ENCODE measurements around the gene TTLL12.

The TTLL12 gene

DNA sequence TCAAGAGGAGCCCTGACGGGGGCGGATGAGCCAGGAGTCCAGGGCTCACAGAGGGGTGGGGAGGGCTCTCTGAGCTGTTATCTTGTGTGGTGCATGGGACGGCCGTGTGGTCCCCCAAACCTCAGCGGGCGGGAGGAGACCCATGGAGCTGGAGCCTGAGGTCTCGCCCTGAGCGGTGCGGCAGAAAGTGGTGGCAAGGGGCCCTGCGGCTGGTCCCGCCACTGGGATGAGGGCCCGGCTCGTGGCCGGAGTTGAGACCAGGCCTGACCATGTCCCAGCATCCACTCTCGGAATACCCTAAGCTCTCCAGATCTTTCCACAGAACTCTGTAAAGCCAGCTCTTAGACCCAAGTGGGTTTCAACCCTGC is 22.6 kb upstream of the TTLL12 start:
- ATAC-seq: no peak
- no peak for TF ChIP-seq PPARA (CRISPR knock-in tag; IDR thresholded peaks at IDR 0.05; ENCODE audit: borderline replicate concordance)

DNA sequence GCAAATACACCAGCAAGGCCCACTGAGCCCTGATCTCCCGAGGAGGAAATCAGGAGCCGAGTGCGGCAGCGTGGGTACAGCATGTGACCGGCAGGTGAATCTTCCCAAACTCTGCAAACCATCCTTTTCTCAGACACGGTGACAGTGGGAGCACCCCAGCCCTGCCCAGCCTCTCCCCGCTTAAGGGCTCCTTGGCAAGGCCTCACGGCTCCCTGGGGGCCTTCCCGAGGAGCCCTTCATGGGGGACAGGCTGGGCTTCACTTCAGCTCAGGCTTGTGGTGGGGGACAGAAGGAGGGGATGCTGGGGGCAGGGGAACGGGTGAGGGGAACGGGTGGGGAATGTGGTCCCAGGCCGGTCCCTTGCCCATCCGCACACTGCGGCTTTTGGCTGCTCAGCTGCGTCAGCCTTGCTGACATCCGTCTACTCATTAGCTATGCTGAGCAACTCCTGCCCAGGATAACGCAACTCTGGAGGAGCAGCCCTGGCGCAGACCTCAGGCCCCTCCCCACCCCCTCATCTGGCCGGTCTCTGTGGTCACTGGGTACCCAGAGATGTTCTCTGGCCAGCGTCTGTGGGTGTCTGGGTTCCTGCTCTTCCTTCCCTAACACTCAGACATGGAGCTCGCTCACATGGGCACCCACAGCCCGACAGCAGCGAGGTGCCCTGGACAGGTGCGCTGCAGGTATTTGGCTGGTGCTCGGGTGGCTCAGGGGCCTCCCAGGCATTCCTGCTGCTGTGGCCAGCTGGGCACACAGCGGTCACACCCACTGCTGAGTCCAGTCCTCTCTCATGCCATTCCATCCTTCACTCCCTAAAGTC is 22.0 kb upstream of the TTLL12 start:
- TF ChIP-seq ZC3H10 (CRISPR knock-in tag; IDR thresholded peaks at IDR 0.05) (no peak), ZNF70 (CRISPR knock-in tag; IDR thresholded peaks at IDR 0.05) (no peak), ARNTL (CRISPR knock-in tag; IDR thresholded peaks at IDR 0.05; ENCODE audit: borderline replicate concordance, low read depth) (no peak), ZFP3 (CRISPR knock-in tag; IDR thresholded peaks at IDR 0.05) (no peak)
- TF ChIP-seq, protein P1, sequence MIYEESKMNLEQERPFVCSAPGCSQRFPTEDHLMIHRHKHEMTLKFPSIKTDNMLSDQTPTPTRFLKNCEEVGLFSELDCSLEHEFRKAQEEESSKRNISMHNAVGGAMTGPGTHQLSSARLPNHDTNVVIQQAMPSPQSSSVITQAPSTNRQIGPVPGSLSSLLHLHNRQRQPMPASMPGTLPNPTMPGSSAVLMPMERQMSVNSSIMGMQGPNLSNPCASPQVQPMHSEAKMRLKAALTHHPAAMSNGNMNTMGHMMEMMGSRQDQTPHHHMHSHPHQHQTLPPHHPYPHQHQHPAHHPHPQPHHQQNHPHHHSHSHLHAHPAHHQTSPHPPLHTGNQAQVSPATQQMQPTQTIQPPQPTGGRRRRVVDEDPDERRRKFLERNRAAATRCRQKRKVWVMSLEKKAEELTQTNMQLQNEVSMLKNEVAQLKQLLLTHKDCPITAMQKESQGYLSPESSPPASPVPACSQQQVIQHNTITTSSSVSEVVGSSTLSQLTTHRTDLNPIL (CRISPR knock-in tag; IDR thresholded peaks at IDR 0.05; ENCODE audit: low read depth): no peak
- TF ChIP-seq, protein P2, sequence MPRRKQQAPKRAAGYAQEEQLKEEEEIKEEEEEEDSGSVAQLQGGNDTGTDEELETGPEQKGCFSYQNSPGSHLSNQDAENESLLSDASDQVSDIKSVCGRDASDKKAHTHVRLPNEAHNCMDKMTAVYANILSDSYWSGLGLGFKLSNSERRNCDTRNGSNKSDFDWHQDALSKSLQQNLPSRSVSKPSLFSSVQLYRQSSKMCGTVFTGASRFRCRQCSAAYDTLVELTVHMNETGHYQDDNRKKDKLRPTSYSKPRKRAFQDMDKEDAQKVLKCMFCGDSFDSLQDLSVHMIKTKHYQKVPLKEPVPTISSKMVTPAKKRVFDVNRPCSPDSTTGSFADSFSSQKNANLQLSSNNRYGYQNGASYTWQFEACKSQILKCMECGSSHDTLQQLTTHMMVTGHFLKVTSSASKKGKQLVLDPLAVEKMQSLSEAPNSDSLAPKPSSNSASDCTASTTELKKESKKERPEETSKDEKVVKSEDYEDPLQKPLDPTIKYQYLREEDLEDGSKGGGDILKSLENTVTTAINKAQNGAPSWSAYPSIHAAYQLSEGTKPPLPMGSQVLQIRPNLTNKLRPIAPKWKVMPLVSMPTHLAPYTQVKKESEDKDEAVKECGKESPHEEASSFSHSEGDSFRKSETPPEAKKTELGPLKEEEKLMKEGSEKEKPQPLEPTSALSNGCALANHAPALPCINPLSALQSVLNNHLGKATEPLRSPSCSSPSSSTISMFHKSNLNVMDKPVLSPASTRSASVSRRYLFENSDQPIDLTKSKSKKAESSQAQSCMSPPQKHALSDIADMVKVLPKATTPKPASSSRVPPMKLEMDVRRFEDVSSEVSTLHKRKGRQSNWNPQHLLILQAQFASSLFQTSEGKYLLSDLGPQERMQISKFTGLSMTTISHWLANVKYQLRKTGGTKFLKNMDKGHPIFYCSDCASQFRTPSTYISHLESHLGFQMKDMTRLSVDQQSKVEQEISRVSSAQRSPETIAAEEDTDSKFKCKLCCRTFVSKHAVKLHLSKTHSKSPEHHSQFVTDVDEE (CRISPR knock-in tag; IDR thresholded peaks at IDR 0.05): no peak
- TF ChIP-seq, protein P3, sequence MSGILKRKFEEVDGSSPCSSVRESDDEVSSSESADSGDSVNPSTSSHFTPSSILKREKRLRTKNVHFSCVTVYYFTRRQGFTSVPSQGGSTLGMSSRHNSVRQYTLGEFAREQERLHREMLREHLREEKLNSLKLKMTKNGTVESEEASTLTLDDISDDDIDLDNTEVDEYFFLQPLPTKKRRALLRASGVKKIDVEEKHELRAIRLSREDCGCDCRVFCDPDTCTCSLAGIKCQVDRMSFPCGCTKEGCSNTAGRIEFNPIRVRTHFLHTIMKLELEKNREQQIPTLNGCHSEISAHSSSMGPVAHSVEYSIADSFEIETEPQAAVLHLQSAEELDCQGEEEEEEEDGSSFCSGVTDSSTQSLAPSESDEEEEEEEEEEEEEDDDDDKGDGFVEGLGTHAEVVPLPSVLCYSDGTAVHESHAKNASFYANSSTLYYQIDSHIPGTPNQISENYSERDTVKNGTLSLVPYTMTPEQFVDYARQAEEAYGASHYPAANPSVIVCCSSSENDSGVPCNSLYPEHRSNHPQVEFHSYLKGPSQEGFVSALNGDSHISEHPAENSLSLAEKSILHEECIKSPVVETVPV (CRISPR knock-in tag; IDR thresholded peaks at IDR 0.05): no peak
- no peak for ATAC-seq

DNA sequence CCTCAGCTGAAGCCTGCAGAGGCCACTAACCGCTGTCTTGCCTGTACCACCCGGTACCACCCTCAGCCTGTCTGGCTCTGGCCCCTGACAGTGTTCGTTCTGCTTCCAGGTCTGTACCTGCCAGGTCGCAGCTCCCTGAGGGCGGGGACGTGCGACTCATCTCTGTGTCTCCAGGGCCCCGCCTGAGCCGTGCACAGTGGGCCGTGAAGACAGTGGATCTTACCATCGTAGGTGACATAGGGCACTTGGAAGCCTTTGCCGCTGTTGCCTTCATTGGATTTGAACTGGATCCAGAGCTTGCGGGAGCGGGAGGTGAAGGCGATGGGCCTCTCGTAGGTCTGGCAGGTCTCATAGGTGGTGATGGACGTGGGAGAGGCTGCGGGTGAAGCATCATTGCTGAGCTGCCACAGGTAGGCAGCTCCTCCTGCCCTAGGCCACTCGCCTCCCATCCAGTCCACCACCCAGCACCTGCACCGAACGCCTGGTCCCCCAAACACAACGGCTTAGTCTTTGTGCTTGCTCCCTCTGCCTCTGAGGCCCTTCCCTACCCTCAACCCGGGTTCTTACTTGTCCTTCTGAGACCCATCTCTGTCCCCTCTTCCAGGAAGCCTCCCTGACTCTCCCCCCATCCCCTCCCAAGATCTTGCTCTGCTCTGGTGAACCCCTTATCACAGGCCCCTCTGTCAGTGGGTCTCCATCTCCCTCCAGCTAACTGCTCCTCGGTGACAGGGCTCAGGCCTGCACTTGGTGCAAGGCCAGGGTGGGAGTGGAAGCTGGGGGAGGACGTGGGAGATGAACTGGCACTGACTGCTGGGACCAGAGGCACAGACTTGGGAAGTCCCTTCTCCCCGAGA is 21.1 kb upstream of the TTLL12 start:
- TF ChIP-seq TOX (CRISPR knock-in tag; IDR thresholded peaks at IDR 0.05; ENCODE audit: borderline replicate concordance) (no peak), SNAI2 (CRISPR knock-in tag; IDR thresholded peaks at IDR 0.05) (no peak), ZNF70 (CRISPR knock-in tag; IDR thresholded peaks at IDR 0.05) (no peak), TCF4 (CRISPR knock-in tag; IDR thresholded peaks at IDR 0.05; ENCODE audit: borderline replicate concordance) (no peak), ESRRG (CRISPR knock-in tag; IDR thresholded peaks at IDR 0.05) (no peak), RARB (CRISPR knock-in tag; IDR thresholded peaks at IDR 0.05) (no peak), ARNTL (CRISPR knock-in tag; IDR thresholded peaks at IDR 0.05; ENCODE audit: borderline replicate concordance, low read depth) (no peak), ZC3H10 (CRISPR knock-in tag; IDR thresholded peaks at IDR 0.05) (no peak), ZNF8 (CRISPR knock-in tag; IDR thresholded peaks at IDR 0.05) (no peak), OSR1 (CRISPR knock-in tag; IDR thresholded peaks at IDR 0.05) (no peak)
- TF ChIP-seq, protein P2 (CRISPR knock-in tag; IDR thresholded peaks at IDR 0.05): no peak
- no peak for ATAC-seq

DNA sequence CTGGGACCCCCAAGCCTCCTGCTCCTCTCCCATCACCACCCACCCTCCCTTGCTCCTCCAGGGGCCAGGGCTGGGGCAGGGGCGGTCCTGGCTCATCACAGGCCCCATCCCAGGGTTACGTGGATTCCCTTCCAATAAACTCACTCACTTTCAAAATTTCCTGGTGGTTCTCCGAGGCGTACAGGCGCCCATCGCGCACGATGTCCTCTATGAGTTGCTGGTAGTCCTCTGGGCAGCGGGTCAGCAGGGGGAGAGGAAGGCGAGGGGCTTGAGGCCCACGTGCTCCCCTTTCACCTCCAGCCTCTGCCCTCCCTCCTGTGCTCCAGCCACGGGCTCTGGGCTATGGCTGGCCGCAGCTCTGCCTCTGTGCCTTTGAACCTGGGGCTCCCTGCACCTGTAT is 20.5 kb upstream of the TTLL12 start:
- no peak for ATAC-seq
- TF ChIP-seq RARB (CRISPR knock-in tag; IDR thresholded peaks at IDR 0.05): no peak
- no peak for TF ChIP-seq ZNF8 (CRISPR knock-in tag; IDR thresholded peaks at IDR 0.05)
- TF ChIP-seq OSR1 (CRISPR knock-in tag; IDR thresholded peaks at IDR 0.05): no peak
- TF ChIP-seq, protein P1 (CRISPR knock-in tag; IDR thresholded peaks at IDR 0.05; ENCODE audit: low read depth): no peak
- TF ChIP-seq TCF4 (CRISPR knock-in tag; IDR thresholded peaks at IDR 0.05; ENCODE audit: borderline replicate concordance): no peak
- TF ChIP-seq ESRRG (CRISPR knock-in tag; IDR thresholded peaks at IDR 0.05): no peak
- no peak for TF ChIP-seq ZC3H10 (CRISPR knock-in tag; IDR thresholded peaks at IDR 0.05)
- TF ChIP-seq ARNTL (CRISPR knock-in tag; IDR thresholded peaks at IDR 0.05; ENCODE audit: borderline replicate concordance, low read depth): no peak
- TF ChIP-seq ISL1 (CRISPR knock-in tag; IDR thresholded peaks at IDR 0.05): no peak
- TF ChIP-seq, protein P4, sequence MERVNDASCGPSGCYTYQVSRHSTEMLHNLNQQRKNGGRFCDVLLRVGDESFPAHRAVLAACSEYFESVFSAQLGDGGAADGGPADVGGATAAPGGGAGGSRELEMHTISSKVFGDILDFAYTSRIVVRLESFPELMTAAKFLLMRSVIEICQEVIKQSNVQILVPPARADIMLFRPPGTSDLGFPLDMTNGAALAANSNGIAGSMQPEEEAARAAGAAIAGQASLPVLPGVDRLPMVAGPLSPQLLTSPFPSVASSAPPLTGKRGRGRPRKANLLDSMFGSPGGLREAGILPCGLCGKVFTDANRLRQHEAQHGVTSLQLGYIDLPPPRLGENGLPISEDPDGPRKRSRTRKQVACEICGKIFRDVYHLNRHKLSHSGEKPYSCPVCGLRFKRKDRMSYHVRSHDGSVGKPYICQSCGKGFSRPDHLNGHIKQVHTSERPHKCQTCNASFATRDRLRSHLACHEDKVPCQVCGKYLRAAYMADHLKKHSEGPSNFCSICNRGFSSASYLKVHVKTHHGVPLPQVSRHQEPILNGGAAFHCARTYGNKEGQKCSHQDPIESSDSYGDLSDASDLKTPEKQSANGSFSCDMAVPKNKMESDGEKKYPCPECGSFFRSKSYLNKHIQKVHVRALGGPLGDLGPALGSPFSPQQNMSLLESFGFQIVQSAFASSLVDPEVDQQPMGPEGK (CRISPR knock-in tag; IDR thresholded peaks at IDR 0.05; ENCODE audit: borderline replicate concordance): no peak
- TF ChIP-seq, protein P2 (CRISPR knock-in tag; IDR thresholded peaks at IDR 0.05): no peak

Measured in SK-N-SH treated with all-trans-retinoic acid at 6 μM for 48 hours (cell line).